Liver (tissue), 9 donors: Measurements from ENCODE around the gene C15orf39. TPM values are rescaled to one million over a fixed set of nuclear protein-coding genes. Genes with fewer than 3 reads are reported as not detected.

Experiments used
- DNase-seq: peaks from one replicate; pipeline ENCODE4 v3.0.0-alpha.2; 2017; ENCODE audit warnings: low spot score
- H3K27ac ChIP-seq, 2 donors: one replicate each; pipeline ENCODE4 v1.7.0; 2013; ENCODE audit warnings: inconsistent platforms in 2 of 2, low read length in 2 of 2, control low read depth in 1 of 2, low read depth in 1 of 2, mild to moderate bottlenecking in 1 of 2
- H3K27me3 ChIP-seq, 4 donors: one replicate each; pipeline versions ENCODE4 v1.6.1 to v1.7.0; 2013; ENCODE audit warnings: low read length in 3 of 4, inconsistent platforms in 1 of 4, mild to moderate bottlenecking in 1 of 4, moderate library complexity in 1 of 4; ENCODE audit not compliant: control insufficient read depth in 4 of 4, insufficient read depth in 4 of 4
- H3K36me3 ChIP-seq, 4 donors: one replicate each; pipeline versions ENCODE4 v1.6.1 to v1.7.0; 2013; ENCODE audit warnings: low read length in 3 of 4, mild to moderate bottlenecking in 3 of 4, low read depth in 1 of 4, moderate library complexity in 1 of 4; ENCODE audit not compliant: control insufficient read depth in 4 of 4, insufficient read depth in 3 of 4
- H3K4me1 ChIP-seq, 4 donors: one replicate each; pipeline versions ENCODE4 v1.6.1 to v1.7.0; 2013; ENCODE audit warnings: low read length in 3 of 4, mild to moderate bottlenecking in 3 of 4, moderate library complexity in 1 of 4; ENCODE audit not compliant: control insufficient read depth in 4 of 4, insufficient read depth in 4 of 4
- H3K4me3 ChIP-seq, 3 donors: one replicate each; pipeline versions ENCODE4 v1.6.1 to v1.7.0; 2013; ENCODE audit warnings: low read length in 3 of 3, control low read depth in 1 of 3, low read depth in 1 of 3, mild to moderate bottlenecking in 1 of 3
- H3K9ac ChIP-seq, 2 donors: one replicate each; pipeline ENCODE4 v1.7.0; 2013; ENCODE audit warnings: low read length in 2 of 2, mild to moderate bottlenecking in 2 of 2, moderate library complexity in 2 of 2, control low read depth in 1 of 2, low read depth in 1 of 2
- H3K9me3 ChIP-seq, 4 donors: one replicate each; pipeline versions ENCODE4 v1.6.1 to v1.7.0; 2013; ENCODE audit warnings: low read length in 3 of 4; ENCODE audit not compliant: control insufficient read depth in 4 of 4
- ATF3 ChIP-seq: IDR thresholded peaks from 2 replicates; pipeline ENCODE4 v1.6.1; 2016; ENCODE audit warnings: antibody characterized with exemption
- CTCF ChIP-seq: fragments of 150-350 bp; IDR thresholded peaks from 2 replicates; pipeline ENCODE4 v1.5.1; 2017; ENCODE audit warnings: improper control_type of control experiment, low read depth, low read length; ENCODE audit not compliant: missing input control
- EGR1 ChIP-seq, 2 donors: IDR thresholded peaks; 2 replicates each; pipeline ENCODE4 v1.6.1; 2016 to 2018; ENCODE audit warnings: antibody characterized with exemption in 2 of 2, low read depth in 2 of 2
- FOXA2 ChIP-seq: IDR thresholded peaks from 2 replicates; pipeline ENCODE4 v1.6.1; 2016; ENCODE audit warnings: antibody characterized with exemption
- GABPA ChIP-seq, 2 donors: IDR thresholded peaks in 1 of 2; conservative IDR thresholded peaks in 1 of 2; 2 replicates each; pipeline ENCODE4 v1.6.1; 2016; ENCODE audit warnings: antibody characterized with exemption in 2 of 2, mild to moderate bottlenecking in 1 of 2, moderate library complexity in 1 of 2
- HNF4A ChIP-seq, 2 donors: conservative IDR thresholded peaks; 2 replicates each; pipeline ENCODE4 v1.6.1; 2016; ENCODE audit warnings: antibody characterized with exemption in 2 of 2, mild to moderate bottlenecking in 2 of 2
- HNF4G ChIP-seq: IDR thresholded peaks from 2 replicates; pipeline ENCODE4 v1.6.1; 2016; ENCODE audit warnings: antibody characterized with exemption
- JUND ChIP-seq, 2 donors: IDR thresholded peaks; 2 replicates each; pipeline ENCODE4 v1.6.1; 2016; ENCODE audit warnings: antibody characterized with exemption in 2 of 2
- NR2F2 ChIP-seq: IDR thresholded peaks from 2 replicates; pipeline ENCODE4 v1.6.1; 2016; ENCODE audit warnings: antibody characterized with exemption
- RAD21 ChIP-seq, 2 donors: IDR thresholded peaks; 2 replicates each; pipeline ENCODE4 v1.6.1; 2016; ENCODE audit warnings: antibody characterized with exemption in 2 of 2, mild to moderate bottlenecking in 2 of 2
- RXRA ChIP-seq, 2 donors: IDR thresholded peaks; 2 replicates each; pipeline ENCODE4 v1.6.1; 2017 to 2018; ENCODE audit warnings: antibody characterized with exemption in 2 of 2, mild to moderate bottlenecking in 1 of 2
- TAF1 ChIP-seq: conservative IDR thresholded peaks from 2 replicates; pipeline ENCODE4 v1.6.1; 2016; ENCODE audit warnings: antibody characterized with exemption, mild to moderate bottlenecking
- YY1 ChIP-seq: IDR thresholded peaks from 2 replicates; pipeline ENCODE4 v1.6.1; 2016; ENCODE audit warnings: antibody characterized with exemption, mild to moderate bottlenecking
- WGBS: extraction: QIAGEN DNeasy Blood & Tissue Kit; methylation state at CpG from one replicate; pipeline ENCODE4 v1.1.7; 2013; 5-methylcytosine and 5-hydroxymethylcytosine counted together
- polyA plus RNA-seq, 2 donors: library from polyadenylated mRNA; stranded (reverse) in 1 of 2; unstranded in 1 of 2; fragments of 200-250 nt in 1 of 2; fragments of >200 nt in 1 of 2; fragmentation: Nextera tagmentation in 1 of 2; extraction: Ambion mirVana in 1 of 2; gene quantifications; one replicate each; pipeline versions ENCODE4 v1.2.1 to v1.2.3, GENCODE V29; 2013 to 2015
- total RNA-seq, 2 donors: library from RNA; depleted of rRNA; stranded (reverse); fragments of >200 nt; gene quantifications; one replicate each; pipeline ENCODE4 v1.2.3, GENCODE V29; 2014
- TF ChIP-seq, protein P1 (sequence below): IDR thresholded peaks from 2 replicates; pipeline ENCODE4 v1.6.1; 2016; ENCODE audit warnings: antibody characterized with exemption
- donor health status: healthy.
- donor health status: healthy.
- donor health status: healthy.
- donor health status: healthy.
- donor health status: healthy.

Gene C15orf39
- total and polyA plus RNA-seq, 4 donors: 1.2 to 4.0 (median 3.0) TPM

DNA sequence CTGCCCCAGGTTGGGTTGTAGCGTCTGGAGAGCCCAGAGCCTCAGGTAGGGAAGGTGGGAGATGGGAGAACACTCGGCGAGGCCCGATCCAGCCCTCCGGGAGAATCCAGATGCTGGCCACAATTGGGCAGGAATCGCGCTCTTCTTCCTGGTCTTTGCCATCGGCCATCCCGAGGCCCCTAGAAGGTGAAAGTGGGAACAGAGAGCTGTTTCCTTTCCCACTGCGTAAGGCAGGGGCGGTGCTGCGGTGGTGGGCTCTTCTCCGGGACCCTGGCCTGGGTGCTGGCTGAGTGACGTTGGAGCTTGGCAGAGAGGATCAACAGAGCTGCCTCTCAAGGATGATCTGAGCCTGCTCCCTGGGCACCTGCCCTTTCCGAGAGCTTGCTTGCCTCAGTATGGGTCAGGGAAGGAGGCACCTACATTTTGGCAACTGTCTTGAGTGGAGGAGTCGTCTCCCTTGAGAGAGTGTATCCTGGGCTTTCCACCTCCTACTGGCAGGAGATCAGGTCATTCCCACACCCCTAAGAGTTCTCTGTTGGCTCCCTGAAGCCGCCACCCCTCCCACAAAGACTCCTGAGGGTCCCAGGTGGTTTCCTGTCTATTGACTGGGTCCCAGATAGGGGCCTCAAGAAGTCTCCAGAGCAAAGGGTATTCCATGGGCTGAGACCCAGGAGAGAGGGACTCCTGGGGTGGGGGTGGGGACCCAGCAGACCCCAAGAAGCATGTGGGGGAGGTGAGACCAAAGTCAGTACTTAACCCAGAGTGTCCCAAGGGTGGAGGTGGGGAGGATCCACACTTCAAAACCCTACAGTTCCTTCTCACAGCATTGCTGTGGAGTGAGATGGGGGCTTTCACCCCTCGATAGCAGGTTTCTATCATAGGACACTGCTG lies 1.6 kb downstream of the C15orf39 start:
- no peaks in the 10 kb centered on the region for H3K27me3 ChIP-seq
- peak overlapping the region; percentile 74 to 81 (median 77) for H3K4me3 ChIP-seq
- H3K9me3 ChIP-seq: no peaks in the 10 kb centered on the region
- no peak for TF ChIP-seq GABPA (IDR thresholded peaks at IDR 0.05 in 1 of 2, conservative IDR thresholded peaks at IDR 0.05 in 1 of 2)
- no peak for TF ChIP-seq RAD21 (IDR thresholded peaks at IDR 0.05)
- no peak for TF ChIP-seq TAF1
- no peak for TF ChIP-seq HNF4G
- TF ChIP-seq, protein P1, sequence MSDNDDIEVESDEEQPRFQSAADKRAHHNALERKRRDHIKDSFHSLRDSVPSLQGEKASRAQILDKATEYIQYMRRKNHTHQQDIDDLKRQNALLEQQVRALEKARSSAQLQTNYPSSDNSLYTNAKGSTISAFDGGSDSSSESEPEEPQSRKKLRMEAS: no peak
- no peak for TF ChIP-seq NR2F2
- TF ChIP-seq JUND (IDR thresholded peaks at IDR 0.05): no peak
- no peak for TF ChIP-seq CTCF
- no peak for TF ChIP-seq EGR1 (IDR thresholded peaks at IDR 0.05; ENCODE audit: low read depth in 2 of 2)
- WGBS: 49% methylated on average over 18 of the region's 18 CpGs
- DNase-seq: no peak
- peak overlapping the region; percentile 66 to 88 for H3K27ac ChIP-seq
- H3K4me1 ChIP-seq: peaks cover 5 to 45% (median 26%) of the 10 kb centered on the region in 4 donors
- H3K36me3 ChIP-seq: peaks cover 0 to 11% (median 2%) of the 10 kb centered on the region in 4 donors
- peak overlapping the region; percentile 63 to 76 for H3K9ac ChIP-seq

GRCh38 chr15:75203908-75204263 lies 2.2 kb downstream of the C15orf39 start:
- Histone ChIP-seq H3K9ac (peak overlapping the region in 1 of 2 donors; percentile 63), H3K4me1 (peaks cover 5 to 51% (median 30%) of the 10 kb centered on the region in 4 donors), H3K9me3 (no peaks in the 10 kb centered on the region), H3K36me3 (peaks cover 0 to 17% (median 2%) of the 10 kb centered on the region in 4 donors), H3K27ac (peak overlapping the region; percentile 6 to 88), H3K4me3 (peak overlapping the region in 1 of 3 donors; percentile 21), H3K27me3 (no peaks in the 10 kb centered on the region)
- DNase-seq: no peak
- TF ChIP-seq TAF1 (no peak), FOXA2 (no peak), HNF4A (conservative IDR thresholded peaks at IDR 0.05) (no peak), YY1 (no peak), GABPA (IDR thresholded peaks at IDR 0.05 in 1 of 2, conservative IDR thresholded peaks at IDR 0.05 in 1 of 2) (no peak), ATF3 (no peak), RAD21 (IDR thresholded peaks at IDR 0.05) (no peak), CTCF (no peak), RXRA (IDR thresholded peaks at IDR 0.05) (no peak)
- TF ChIP-seq, protein P1: no peak
- WGBS: 65% methylated on average over 1 of the region's 1 CpG
